ENCODE data around the gene FARP1.

DNA sequence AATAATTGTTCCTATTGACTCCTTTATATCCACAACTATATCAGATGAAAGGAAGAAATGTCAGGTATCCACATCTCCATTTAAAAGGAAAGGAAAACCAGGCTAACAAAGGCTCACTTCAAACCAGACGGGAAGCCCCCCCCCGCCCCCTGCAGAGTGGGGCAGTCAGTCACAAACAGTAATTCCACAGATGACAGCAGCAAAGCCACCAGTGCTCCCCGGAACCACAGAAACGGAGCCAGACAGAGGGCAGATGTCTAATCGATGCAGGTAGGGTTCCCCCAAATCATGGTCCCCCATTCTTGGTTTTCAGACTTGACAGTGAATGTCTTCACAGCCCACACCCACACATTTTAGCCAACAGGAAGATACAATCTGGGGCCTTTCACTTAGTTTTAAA, 333.2 kb downstream of the FARP1 start:
- TF ChIP-seq CTCF (conservative IDR thresholded peaks at IDR 0.05; ENCODE audit: low read length) (no peak), EZH2phosphoT487 (IDR thresholded peaks at IDR 0.05; ENCODE audit: borderline replicate concordance, low read depth, low read length) (no peak)
